ENCODE measurements around the gene FOSB. TPM values are rescaled to one million over a fixed set of nuclear protein-coding genes. Genes with fewer than 3 reads are reported as not detected.

FOSB gene
- total RNA-seq, 1 donor from 2014 or later: 42.8 TPM

DNA sequence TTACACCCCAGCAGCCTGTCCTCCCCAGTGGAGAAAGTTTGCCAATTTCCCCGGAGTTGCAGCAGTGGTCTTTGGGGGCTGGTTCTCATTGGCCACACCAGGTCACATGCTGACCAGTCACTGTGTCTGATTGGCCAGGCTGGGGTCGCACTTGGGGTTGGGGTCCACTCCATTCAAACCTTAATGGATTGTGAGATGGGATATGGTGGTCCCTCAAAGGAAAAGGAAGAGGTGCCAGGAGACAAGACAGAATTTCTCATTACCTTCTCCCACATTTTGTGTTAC lies 33.9 kb downstream of the FOSB start:
- Histone ChIP-seq H3K27ac (ENCODE audit: low read depth, low read length) (no peak overlapping the region), H3K36me3 (ENCODE audit: control insufficient read depth in 3 of 3, insufficient read depth in 3 of 3, low read length in 3 of 3) (no peaks in the 10 kb centered on the region), H3K9me3 (ENCODE audit: control insufficient read depth in 3 of 3, low read length in 3 of 3) (no peaks in the 10 kb centered on the region), H3K9ac (ENCODE audit: low read depth in 1 of 3, low read length in 3 of 3) (no peak overlapping the region), H3K4me1 (ENCODE audit: control insufficient read depth in 3 of 3, insufficient read depth in 3 of 3, low read length in 3 of 3) (peaks cover 13 to 23% (median 20%) of the 10 kb centered on the region in 3 donors), H3K27me3 (ENCODE audit: control insufficient read depth in 3 of 3, insufficient read depth in 3 of 3, low read length in 3 of 3) (peaks cover 6 to 23% (median 7%) of the 10 kb centered on the region in 3 donors), H3K4me3 (ENCODE audit: low read length in 3 of 3) (no peak overlapping the region)

DNA sequence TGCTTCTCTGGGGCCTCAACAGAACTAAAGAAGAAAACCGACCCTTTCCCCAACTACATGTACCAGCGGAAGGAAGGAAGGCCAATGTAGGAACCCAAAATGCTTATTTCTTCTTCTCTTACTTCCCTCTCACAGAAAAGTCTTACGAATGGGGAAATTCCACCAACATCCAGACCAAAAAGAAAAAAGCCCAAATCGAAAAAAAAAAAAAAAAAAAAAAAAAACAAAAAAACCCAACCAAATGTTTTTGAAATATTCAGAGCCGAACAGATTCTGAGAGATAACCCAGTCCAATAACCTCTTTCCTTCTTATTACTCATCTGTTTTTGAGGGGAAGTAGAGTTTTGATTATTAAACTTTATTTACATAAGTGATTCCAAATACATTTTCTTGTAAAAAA lies 34.3 kb downstream of the FOSB start:
- peaks cover 12 to 22% (median 18%) of the 10 kb centered on the region in 3 donors for H3K4me1 ChIP-seq (ENCODE audit: control insufficient read depth in 3 of 3, insufficient read depth in 3 of 3, low read length in 3 of 3)
- no peak overlapping the region for H3K27ac ChIP-seq (ENCODE audit: low read depth, low read length)
- H3K9ac ChIP-seq (ENCODE audit: low read depth in 1 of 3, low read length in 3 of 3): no peak overlapping the region
- H3K9me3 ChIP-seq (ENCODE audit: control insufficient read depth in 3 of 3, low read length in 3 of 3): no peaks in the 10 kb centered on the region
- no peak overlapping the region for H3K4me3 ChIP-seq (ENCODE audit: low read length in 3 of 3)
- peaks cover 6 to 23% (median 7%) of the 10 kb centered on the region in 3 donors for H3K27me3 ChIP-seq (ENCODE audit: control insufficient read depth in 3 of 3, insufficient read depth in 3 of 3, low read length in 3 of 3)
- H3K36me3 ChIP-seq (ENCODE audit: control insufficient read depth in 3 of 3, insufficient read depth in 3 of 3, low read length in 3 of 3): no peaks in the 10 kb centered on the region

GRCh38 chr19:45503909-45504308 lies 36.1 kb downstream of the FOSB start:
- H3K27ac ChIP-seq (ENCODE audit: low read depth, low read length): no peak overlapping the region
- no peaks in the 10 kb centered on the region for H3K9me3 ChIP-seq (ENCODE audit: control insufficient read depth in 3 of 3, low read length in 3 of 3)
- H3K27me3 ChIP-seq (ENCODE audit: control insufficient read depth in 3 of 3, insufficient read depth in 3 of 3, low read length in 3 of 3): peaks cover 6 to 14% (median 7%) of the 10 kb centered on the region in 3 donors
- H3K4me1 ChIP-seq (ENCODE audit: control insufficient read depth in 3 of 3, insufficient read depth in 3 of 3, low read length in 3 of 3): peaks cover 10 to 21% (median 15%) of the 10 kb centered on the region in 3 donors
- no peak overlapping the region for H3K9ac ChIP-seq (ENCODE audit: low read depth in 1 of 3, low read length in 3 of 3)
- H3K36me3 ChIP-seq (ENCODE audit: control insufficient read depth in 3 of 3, insufficient read depth in 3 of 3, low read length in 3 of 3): no peaks in the 10 kb centered on the region
- no peak overlapping the region for H3K4me3 ChIP-seq (ENCODE audit: low read length in 3 of 3)

DNA sequence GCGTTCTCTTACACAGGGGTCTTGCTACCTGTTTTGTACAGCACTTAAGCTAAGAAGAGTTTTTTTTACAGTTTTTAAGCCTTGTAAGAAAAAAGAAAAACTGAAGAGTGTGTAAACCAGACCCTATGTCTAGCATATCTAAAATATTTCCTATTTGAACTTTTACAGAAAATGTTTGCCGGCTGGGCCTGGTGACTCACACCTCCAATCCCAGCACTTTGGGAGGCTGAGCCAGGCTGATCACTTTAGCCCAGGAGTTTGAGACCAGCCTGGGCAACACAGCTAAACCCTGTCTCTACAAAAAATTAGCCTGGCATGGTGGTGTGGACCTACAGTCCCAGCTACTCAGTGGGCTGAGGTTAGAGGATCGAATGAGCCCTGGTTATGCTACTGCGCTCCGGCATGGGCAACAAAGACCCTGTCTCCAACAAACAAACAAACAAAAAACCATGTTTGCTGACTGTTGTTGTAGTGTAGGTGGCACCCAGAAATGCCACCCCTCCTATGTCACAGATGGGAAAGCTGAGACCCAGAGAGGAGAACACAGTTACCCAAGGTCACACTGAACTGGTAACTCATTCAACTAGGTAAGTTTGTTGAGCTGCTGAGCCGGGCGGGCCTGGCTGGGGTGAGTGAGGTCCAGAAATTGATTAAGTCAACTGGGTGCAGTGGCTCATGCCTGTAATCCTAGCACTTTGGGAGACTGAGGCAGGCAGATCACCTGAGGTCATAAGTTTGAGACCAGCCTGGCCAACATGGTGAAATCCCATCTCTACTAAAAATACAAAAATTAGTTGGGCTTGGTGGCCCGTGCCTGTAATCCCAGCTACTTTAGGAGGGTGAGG lies 37.6 kb downstream of the FOSB start:
- H3K9ac ChIP-seq (ENCODE audit: low read depth in 1 of 3, low read length in 3 of 3): no peak overlapping the region
- no peak overlapping the region for H3K4me3 ChIP-seq (ENCODE audit: low read length in 3 of 3)
- H3K4me1 ChIP-seq (ENCODE audit: control insufficient read depth in 3 of 3, insufficient read depth in 3 of 3, low read length in 3 of 3): peaks cover 16 to 22% (median 17%) of the 10 kb centered on the region in 3 donors
- H3K27me3 ChIP-seq (ENCODE audit: control insufficient read depth in 3 of 3, insufficient read depth in 3 of 3, low read length in 3 of 3): peaks cover 0 to 10% (median 0%) of the 10 kb centered on the region in 3 donors
- H3K36me3 ChIP-seq (ENCODE audit: control insufficient read depth in 3 of 3, insufficient read depth in 3 of 3, low read length in 3 of 3): no peaks in the 10 kb centered on the region
- no peaks in the 10 kb centered on the region for H3K9me3 ChIP-seq (ENCODE audit: control insufficient read depth in 3 of 3, low read length in 3 of 3)
- H3K27ac ChIP-seq (ENCODE audit: low read depth, low read length): peak overlapping the region; percentile 88

DNA sequence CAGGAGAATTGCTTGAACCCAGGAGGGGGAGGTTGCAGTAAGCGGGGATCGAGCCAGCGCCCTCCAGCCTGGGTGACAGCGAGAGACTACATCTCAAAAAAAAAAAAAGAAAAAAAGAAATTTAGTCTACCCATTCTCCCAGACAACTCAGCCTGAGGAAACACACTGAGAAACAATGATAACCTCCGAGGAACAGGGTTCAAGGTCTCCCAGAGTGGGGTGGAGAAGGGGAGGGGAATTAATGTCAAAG lies 38.1 kb downstream of the FOSB start:
- peaks cover 16 to 22% (median 18%) of the 10 kb centered on the region in 3 donors for H3K4me1 ChIP-seq (ENCODE audit: control insufficient read depth in 3 of 3, insufficient read depth in 3 of 3, low read length in 3 of 3)
- H3K9me3 ChIP-seq (ENCODE audit: control insufficient read depth in 3 of 3, low read length in 3 of 3): no peaks in the 10 kb centered on the region
- H3K4me3 ChIP-seq (ENCODE audit: low read length in 3 of 3): peak overlapping the region; percentile 57 to 96 (median 93)
- H3K9ac ChIP-seq (ENCODE audit: low read depth in 1 of 3, low read length in 3 of 3): peak overlapping the region; percentile 70 to 88 (median 80)
- H3K36me3 ChIP-seq (ENCODE audit: control insufficient read depth in 3 of 3, insufficient read depth in 3 of 3, low read length in 3 of 3): no peaks in the 10 kb centered on the region
- peaks cover 0 to 9% (median 0%) of the 10 kb centered on the region in 3 donors for H3K27me3 ChIP-seq (ENCODE audit: control insufficient read depth in 3 of 3, insufficient read depth in 3 of 3, low read length in 3 of 3)
- peak overlapping the region; percentile 88 for H3K27ac ChIP-seq (ENCODE audit: low read depth, low read length)

GRCh38 chr19:45506246-45506988 lies 38.6 kb downstream of the FOSB start:
- peak overlapping the region; percentile 88 for H3K27ac ChIP-seq (ENCODE audit: low read depth, low read length)
- H3K36me3 ChIP-seq (ENCODE audit: control insufficient read depth in 3 of 3, insufficient read depth in 3 of 3, low read length in 3 of 3): no peaks in the 10 kb centered on the region
- H3K9ac ChIP-seq (ENCODE audit: low read depth in 1 of 3, low read length in 3 of 3): peak overlapping the region; percentile 88 to 94 (median 93)
- H3K4me1 ChIP-seq (ENCODE audit: control insufficient read depth in 3 of 3, insufficient read depth in 3 of 3, low read length in 3 of 3): peaks cover 16 to 22% (median 18%) of the 10 kb centered on the region in 3 donors
- peaks cover 0 to 4% (median 0%) of the 10 kb centered on the region in 3 donors for H3K27me3 ChIP-seq (ENCODE audit: control insufficient read depth in 3 of 3, insufficient read depth in 3 of 3, low read length in 3 of 3)
- H3K9me3 ChIP-seq (ENCODE audit: control insufficient read depth in 3 of 3, low read length in 3 of 3): no peaks in the 10 kb centered on the region
- H3K4me3 ChIP-seq (ENCODE audit: low read length in 3 of 3): peak overlapping the region; percentile 93 to 96 (median 96)

DNA sequence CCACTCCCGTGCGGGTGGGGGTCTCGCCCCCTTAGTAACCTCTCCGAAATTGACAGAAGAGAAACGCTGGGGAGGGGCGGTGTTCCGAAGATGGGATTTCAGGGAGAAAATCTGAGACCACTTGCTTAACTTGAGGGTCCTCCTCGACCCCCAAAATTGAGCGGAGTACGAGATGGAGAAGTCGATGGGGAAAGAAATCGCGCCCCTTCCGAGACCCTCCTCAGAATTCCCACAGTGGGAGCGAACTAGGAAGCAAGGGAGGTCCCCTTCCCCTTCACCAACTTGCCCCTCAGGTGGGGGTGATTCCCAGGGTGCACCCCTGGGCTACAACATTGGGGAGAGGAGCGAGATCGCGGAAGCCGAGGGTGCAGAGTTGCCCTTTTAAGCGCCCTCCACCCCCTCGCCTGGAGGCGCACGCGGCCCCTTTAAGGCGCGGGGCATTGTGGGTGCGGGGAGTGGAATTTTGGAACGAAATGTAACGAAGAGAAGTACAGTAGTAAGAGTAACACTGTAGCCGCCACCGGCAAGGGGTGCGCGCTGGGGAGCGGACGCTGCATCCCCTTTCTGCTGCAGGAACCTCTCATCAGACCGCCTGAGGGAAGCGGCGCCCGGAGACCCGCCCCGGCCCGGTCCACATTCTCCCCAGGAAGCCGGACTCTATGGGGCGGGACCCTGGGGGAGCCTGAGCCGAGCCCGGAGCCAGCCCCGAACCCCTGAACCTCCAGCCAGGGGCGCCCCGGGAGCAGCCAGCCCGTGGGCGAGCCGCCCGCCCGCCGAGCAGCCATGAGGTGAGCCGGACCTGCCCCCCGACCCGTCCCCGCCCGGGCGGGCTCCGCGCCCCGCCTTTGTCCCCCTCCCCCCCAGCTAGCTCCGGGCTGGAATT lies 39.4 kb downstream of the FOSB start, which contains the start of gene VASP:
TSS of gene VASP (plus strand) at position 491 of the 883 bp plus-strand sequence. CDS start at position 784, 293 bp downstream.
- peak within 1 kb of the TSS; percentile 88 for H3K27ac ChIP-seq (ENCODE audit: low read depth, low read length)
- peaks cover 16 to 26% (median 22%) of the 10 kb centered on the region in 3 donors for H3K4me1 ChIP-seq (ENCODE audit: control insufficient read depth in 3 of 3, insufficient read depth in 3 of 3, low read length in 3 of 3)
- no peaks in the 10 kb centered on the region for H3K36me3 ChIP-seq (ENCODE audit: control insufficient read depth in 3 of 3, insufficient read depth in 3 of 3, low read length in 3 of 3)
- peak within 1 kb of the TSS; percentile 88 to 94 (median 93) for H3K9ac ChIP-seq (ENCODE audit: low read depth in 1 of 3, low read length in 3 of 3)
- H3K27me3 ChIP-seq (ENCODE audit: control insufficient read depth in 3 of 3, insufficient read depth in 3 of 3, low read length in 3 of 3): no peaks in the 10 kb centered on the region
- H3K4me3 ChIP-seq (ENCODE audit: low read length in 3 of 3): peak within 1 kb of the TSS; percentile 93 to 96 (median 96)
- no peaks in the 10 kb centered on the region for H3K9me3 ChIP-seq (ENCODE audit: control insufficient read depth in 3 of 3, low read length in 3 of 3)

DNA sequence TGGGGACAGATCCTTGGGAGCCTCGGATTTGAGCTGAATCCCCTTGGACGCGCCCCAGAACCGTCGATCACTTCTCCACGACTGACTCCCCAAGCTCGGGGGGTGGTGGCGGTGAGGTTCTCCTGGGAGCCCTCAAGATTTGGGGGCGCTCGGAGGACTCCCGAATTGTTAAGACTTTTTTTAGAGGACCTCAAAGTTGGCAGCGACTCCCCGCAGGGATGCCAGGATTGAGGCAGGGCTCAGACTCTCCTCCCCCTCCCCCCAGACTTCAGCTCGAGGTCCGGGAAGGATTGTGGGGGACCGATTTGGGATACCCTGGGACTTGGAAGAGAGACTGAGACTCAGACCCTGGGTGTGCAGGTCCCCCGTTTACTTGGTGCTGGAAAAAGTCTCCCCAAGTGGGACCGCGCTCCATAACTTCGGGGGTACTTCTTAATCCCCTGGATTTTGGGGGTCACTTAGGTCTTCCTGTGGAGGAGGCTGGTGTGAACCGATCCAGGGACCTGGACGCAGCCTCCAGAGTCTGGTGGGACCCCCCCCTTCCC lies 40.1 kb downstream of the FOSB start:
- H3K4me3 ChIP-seq (ENCODE audit: low read length in 3 of 3): peak overlapping the region; percentile 93 to 96 (median 96)
- H3K4me1 ChIP-seq (ENCODE audit: control insufficient read depth in 3 of 3, insufficient read depth in 3 of 3, low read length in 3 of 3): peaks cover 16 to 27% (median 22%) of the 10 kb centered on the region in 3 donors
- H3K36me3 ChIP-seq (ENCODE audit: control insufficient read depth in 3 of 3, insufficient read depth in 3 of 3, low read length in 3 of 3): no peaks in the 10 kb centered on the region
- H3K27ac ChIP-seq (ENCODE audit: low read depth, low read length): peak overlapping the region; percentile 88
- no peaks in the 10 kb centered on the region for H3K27me3 ChIP-seq (ENCODE audit: control insufficient read depth in 3 of 3, insufficient read depth in 3 of 3, low read length in 3 of 3)
- no peaks in the 10 kb centered on the region for H3K9me3 ChIP-seq (ENCODE audit: control insufficient read depth in 3 of 3, low read length in 3 of 3)
- H3K9ac ChIP-seq (ENCODE audit: low read depth in 1 of 3, low read length in 3 of 3): peak overlapping the region; percentile 71 to 93 (median 88)

DNA sequence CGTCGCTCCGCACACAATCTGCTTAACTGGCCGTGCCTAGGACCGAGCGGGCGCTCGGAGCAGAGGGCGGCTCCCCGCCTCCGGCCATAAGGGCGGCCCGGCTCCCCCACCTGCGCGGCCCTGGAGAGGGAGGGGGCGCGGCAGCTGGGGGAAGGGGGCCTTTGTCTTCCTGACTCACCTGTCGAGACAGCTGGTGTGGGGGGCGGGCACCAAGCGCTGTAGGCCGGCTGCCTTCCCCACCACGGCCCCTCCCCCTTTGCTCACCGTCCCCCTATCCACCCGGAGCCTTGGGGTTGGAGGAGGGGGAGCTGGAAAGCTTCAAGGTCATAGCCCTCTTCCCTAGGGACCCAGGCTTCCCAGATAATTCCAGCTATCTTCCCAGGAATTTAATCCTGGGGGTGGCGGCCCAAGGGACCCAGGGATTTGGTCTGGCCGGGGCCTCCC lies 40.6 kb downstream of the FOSB start:
- Histone ChIP-seq H3K27ac (ENCODE audit: low read depth, low read length) (peak overlapping the region; percentile 88), H3K4me3 (ENCODE audit: low read length in 3 of 3) (peak overlapping the region; percentile 93 to 96 (median 96)), H3K9me3 (ENCODE audit: control insufficient read depth in 3 of 3, low read length in 3 of 3) (no peaks in the 10 kb centered on the region), H3K27me3 (ENCODE audit: control insufficient read depth in 3 of 3, insufficient read depth in 3 of 3, low read length in 3 of 3) (no peaks in the 10 kb centered on the region), H3K9ac (ENCODE audit: low read depth in 1 of 3, low read length in 3 of 3) (peak overlapping the region; percentile 71 to 93 (median 88)), H3K4me1 (ENCODE audit: control insufficient read depth in 3 of 3, insufficient read depth in 3 of 3, low read length in 3 of 3) (peaks cover 21 to 32% (median 22%) of the 10 kb centered on the region in 3 donors), H3K36me3 (ENCODE audit: control insufficient read depth in 3 of 3, insufficient read depth in 3 of 3, low read length in 3 of 3) (no peaks in the 10 kb centered on the region)

All from skeletal muscle tissue (tissue), 4 donors.